H1 (cell line): ENCODE measurements around the gene MAPKAP1. TPM values are rescaled to one million over a fixed set of nuclear protein-coding genes. Genes with fewer than 3 reads are reported as not detected.

Experiments
- CTCF ChIA-PET: fragments of 300-600 bp; sonication (Branson Sonifier 250); formaldehyde crosslinking; loops from one replicate; lab custom pipeline; 2021; ENCODE audit not compliant: partially characterized antibody; lab: Charles Lee
- POLR2A ChIA-PET: fragments of 300-600 bp; sonication (Branson Sonifier 250); formaldehyde crosslinking; loops from one replicate; lab custom pipeline; 2021; ENCODE audit warnings: inconsistent platforms; ENCODE audit not compliant: partially characterized antibody; lab: Charles Lee
- DNase-seq, 2 experiments: peaks; one replicate each; pipeline versions ENCODE4 v3.0.0 to v3.0.0-alpha.2; 2010 to 2022; ENCODE audit warnings: low spot score in 2 of 2, low read depth in 1 of 2, mixed read lengths in 1 of 2
- FAIRE-seq: peaks from 2 replicates; lab custom pipeline; 2011; peaks lifted over from hg19 to GRCh38; lab: Jason Lieb, UNC
- H2AFZ ChIP-seq: 2 replicates; pipeline ENCODE4 v1.8.1; 2012; ENCODE audit warnings: low read length, inconsistent platforms
- H2AK5ac ChIP-seq: 2 replicates; pipeline ENCODE4 v1.6.1; 2013; ENCODE audit warnings: low read depth, low read length
- H2BK120ac ChIP-seq: replicated peaks from 2 replicates; pipeline ENCODE3; 2013; ENCODE audit warnings: low read depth, low read length, inconsistent platforms
- H2BK12ac ChIP-seq: 2 replicates; pipeline ENCODE4 v1.6.1; 2013; ENCODE audit warnings: low read depth, low read length
- H2BK15ac ChIP-seq: 2 replicates; pipeline ENCODE4 v1.6.1; 2013; ENCODE audit warnings: low read length
- H2BK20ac ChIP-seq: 2 replicates; pipeline ENCODE4 v1.6.1; 2013; ENCODE audit warnings: low read length
- H2BK5ac ChIP-seq: 2 replicates; pipeline ENCODE4 v1.6.1; 2013; ENCODE audit warnings: low read depth, low read length
- H3K14ac ChIP-seq: 2 replicates; pipeline ENCODE4 v1.6.1; 2013; ENCODE audit warnings: inconsistent platforms; ENCODE audit not compliant: insufficient read length
- H3K18ac ChIP-seq: 2 replicates; pipeline ENCODE4 v1.6.1; 2013; ENCODE audit warnings: low read length; ENCODE audit errors: extremely low read depth
- H3K23ac ChIP-seq: 2 replicates; pipeline ENCODE4 v1.6.1; 2013; ENCODE audit warnings: inconsistent platforms; ENCODE audit not compliant: insufficient read length
- H3K23me2 ChIP-seq: 2 replicates; pipeline ENCODE4 v1.6.1; 2013; ENCODE audit warnings: low read depth, low read length
- H3K27ac ChIP-seq: 2 replicates; pipeline ENCODE4 v1.6.1; 2011; ENCODE audit warnings: low read depth, low read length, inconsistent platforms
- H3K27me3 ChIP-seq, 4 experiments: replicated peaks in 1 of 4; 1 replicate in 1 of 4; 2 replicates in 3 of 4; pipeline versions ENCODE4 v1.6.1 to v1.8.1; 2011 to 2013; ENCODE audit warnings: low read length in 3 of 4, mild to moderate bottlenecking in 3 of 4, inconsistent platforms in 2 of 4, mixed read lengths in 2 of 4, moderate library complexity in 1 of 4; ENCODE audit not compliant: control insufficient read depth in 3 of 4, insufficient read depth in 3 of 4; ENCODE audit errors: extremely low read depth in 1 of 4
- H3K36me3 ChIP-seq, 4 experiments: 2 replicates each; pipeline versions ENCODE4 v1.6.1 to v1.8.1; 2011 to 2013; ENCODE audit warnings: mild to moderate bottlenecking in 4 of 4, low read length in 3 of 4, moderate library complexity in 2 of 4, control low read depth in 1 of 4, inconsistent platforms in 1 of 4; ENCODE audit not compliant: insufficient read depth in 4 of 4, control insufficient read depth in 2 of 4
- H3K4ac ChIP-seq: replicated peaks from 2 replicates; pipeline ENCODE3; 2013; ENCODE audit warnings: low read length, low read depth, mixed read lengths, inconsistent platforms; ENCODE audit not compliant: insufficient read length
- H3K4me1 ChIP-seq, 4 experiments: replicated peaks in 1 of 4; 1 replicate in 1 of 4; 2 replicates in 3 of 4; pipeline versions ENCODE4 v1.6.1 to v1.8.1; 2011 to 2013; ENCODE audit warnings: low read length in 3 of 4, inconsistent platforms in 2 of 4, mixed read lengths in 1 of 4; ENCODE audit not compliant: insufficient read depth in 4 of 4, control insufficient read depth in 3 of 4
- H3K4me2 ChIP-seq, 2 experiments: 2 replicates each; pipeline versions ENCODE4 v1.6.1 to v1.8.1; 2011 to 2013; ENCODE audit warnings: low read depth in 2 of 2, low read length in 2 of 2, control low read depth in 1 of 2, inconsistent platforms in 1 of 2, mild to moderate bottlenecking in 1 of 2; ENCODE audit not compliant: insufficient read depth in 1 of 2
- H3K4me3 ChIP-seq, 4 experiments: fragments of 200-600, 300-600 bp in 1 of 4; sonication (generic), shearing (Covaris generic), sonication (Bioruptor Twin) in 1 of 4; 2 replicates each; pipeline versions ENCODE4 v1.5.1 to v1.8.1; 2011 to 2016; ENCODE audit warnings: low read length in 4 of 4, low read depth in 3 of 4, control low read depth in 2 of 4, inconsistent platforms in 2 of 4, mild to moderate bottlenecking in 2 of 4, mixed read lengths in 1 of 4, moderate library complexity in 1 of 4; ENCODE audit not compliant: insufficient read depth in 2 of 4; ENCODE audit errors: extremely low read depth in 1 of 4
- H3K56ac ChIP-seq: replicated peaks from 2 replicates; pipeline ENCODE3; 2013; ENCODE audit warnings: low read depth, mild to moderate bottlenecking, mixed read lengths, low read length, inconsistent platforms; ENCODE audit not compliant: insufficient read length
- H3K79me1 ChIP-seq: 2 replicates; pipeline ENCODE4 v1.6.1; 2013; ENCODE audit warnings: low read depth, low read length, control low read depth
- H3K79me2 ChIP-seq, 2 experiments: 2 replicates each; pipeline versions ENCODE4 v1.6.1 to v1.8.1; 2012 to 2013; ENCODE audit warnings: low read length in 2 of 2, mild to moderate bottlenecking in 2 of 2, inconsistent platforms in 1 of 2; ENCODE audit not compliant: insufficient read depth in 2 of 2, control insufficient read depth in 1 of 2
- H3K9ac ChIP-seq, 4 experiments: replicated peaks in 1 of 4; 1 replicate in 1 of 4; 2 replicates in 3 of 4; pipeline versions ENCODE4 v1.6.1 to v1.8.1; 2011 to 2013; ENCODE audit warnings: low read depth in 3 of 4, low read length in 3 of 4, control low read depth in 2 of 4, mild to moderate bottlenecking in 2 of 4, moderate library complexity in 2 of 4, inconsistent platforms in 1 of 4; ENCODE audit errors: extremely low read depth in 1 of 4
- H3K9me3 ChIP-seq, 2 experiments: 2 replicates each; pipeline versions ENCODE4 v1.6.1 to v1.8.1; 2012 to 2013; ENCODE audit warnings: mild to moderate bottlenecking in 2 of 2, moderate library complexity in 2 of 2, control low read depth in 1 of 2, inconsistent platforms in 1 of 2, low read depth in 1 of 2, low read length in 1 of 2, mixed read lengths in 1 of 2; ENCODE audit not compliant: insufficient read depth in 2 of 2
- H4K20me1 ChIP-seq, 2 experiments: replicated peaks in 1 of 2; 2 replicates each; pipeline versions ENCODE3 to v1.8.1; 2011 to 2013; ENCODE audit warnings: inconsistent platforms in 2 of 2, low read length in 2 of 2, mild to moderate bottlenecking in 1 of 2; ENCODE audit not compliant: insufficient read depth in 2 of 2, control insufficient read depth in 1 of 2
- H4K5ac ChIP-seq: 2 replicates; pipeline ENCODE4 v1.6.1; 2013; ENCODE audit warnings: low read length, low read depth, mixed read lengths, inconsistent platforms; ENCODE audit not compliant: insufficient read length
- H4K8ac ChIP-seq: 2 replicates; pipeline ENCODE4 v1.8.0; 2013; ENCODE audit warnings: mild to moderate bottlenecking, moderate library complexity, low read length, inconsistent platforms; ENCODE audit not compliant: insufficient read depth; ENCODE audit errors: extremely low read depth
- H4K91ac ChIP-seq: replicated peaks from 2 replicates; pipeline ENCODE3; 2013; ENCODE audit warnings: low read length, mixed read lengths, inconsistent platforms; ENCODE audit not compliant: insufficient read length
- ATF2 ChIP-seq: IDR thresholded peaks from 2 replicates; pipeline ENCODE4 v1.6.1; 2012; ENCODE audit warnings: low read length, inconsistent platforms
- ATF3 ChIP-seq: IDR thresholded peaks from 2 replicates; pipeline ENCODE4 v1.6.1; 2011; ENCODE audit warnings: low read depth, mild to moderate bottlenecking, low read length; ENCODE audit not compliant: insufficient read depth
- CREB1 ChIP-seq: IDR thresholded peaks from 2 replicates; pipeline ENCODE4 v1.6.1; 2012; ENCODE audit warnings: inconsistent platforms
- EZH2 ChIP-seq: fragments of 200-600 bp; sonication (generic); IDR thresholded peaks from 2 replicates; pipeline ENCODE4 v1.7.1; 2012; ENCODE audit warnings: low read depth, mild to moderate bottlenecking, moderate library complexity, low read length, inconsistent platforms; ENCODE audit not compliant: severe bottlenecking
- HDAC6 ChIP-seq: IDR thresholded peaks from one replicate; pipeline ENCODE4 v1.7.1; 2012; ENCODE audit warnings: low read depth, mild to moderate bottlenecking, inconsistent platforms, low read length, moderate library complexity
- PHF8 ChIP-seq: fragments of 200-600 bp; sonication (generic); conservative IDR thresholded peaks from 2 replicates; pipeline ENCODE4 v1.7.1; 2012; ENCODE audit warnings: low read depth, mild to moderate bottlenecking, inconsistent platforms, low read length, moderate library complexity
- POLR2AphosphoS5 ChIP-seq: IDR thresholded peaks from 2 replicates; pipeline ENCODE4 v1.6.1; 2011; ENCODE audit warnings: low read depth, low read length
- RAD21 ChIP-seq, 2 experiments: IDR thresholded peaks in 1 of 2; conservative IDR thresholded peaks in 1 of 2; 2 replicates each; pipeline ENCODE4 v1.6.1; 2011; ENCODE audit warnings: low read depth in 2 of 2, low read length in 2 of 2, improper control_type of control experiment in 1 of 2, inconsistent platforms in 1 of 2, mild to moderate bottlenecking in 1 of 2, moderate library complexity in 1 of 2
- SRF ChIP-seq: IDR thresholded peaks from 2 replicates; pipeline ENCODE4 v1.6.1; 2011; ENCODE audit warnings: mild to moderate bottlenecking, low read depth, low read length, moderate library complexity
- WGBS, 2 experiments: shearing (Covaris generic) in 1 of 2; methylation state at CpG; one replicate each; pipeline versions ENCODE4 v1.1.6 to v1.1.7; 2013 to 2015; ENCODE audit warnings: low lambda C conversion rate in 2 of 2, mixed read lengths in 2 of 2, inconsistent platforms in 1 of 2, low coverage in 1 of 2, missing lambda C conversion rate in 1 of 2; ENCODE audit not compliant: insufficient replicate concordance in 2 of 2, insufficient coverage in 1 of 2, insufficient read length in 1 of 2; ENCODE audit errors: extremely low coverage in 1 of 2, missing lambda C conversion rate in 1 of 2; 5-methylcytosine and 5-hydroxymethylcytosine counted together
- polyA plus RNA-seq, 7 experiments: library from polyadenylated mRNA; depleted of rRNA in 3 of 7; stranded (reverse) in 5 of 7; unstranded in 2 of 7; fragments of >200 nt in 5 of 7; fragments of 200-250 nt in 2 of 7; gene quantifications; 1 replicate in 5 of 7; 2 replicates in 1 of 7; 4 replicates in 1 of 7; pipeline versions ENCODE4 v1.2.1 to v1.2.3, GENCODE V29; 2011 to 2013; ENCODE audit warnings: missing spikeins in 2 of 7, mixed read lengths in 2 of 7
- total RNA-seq: library from RNA; stranded (reverse); fragmentation: NEBNext Ultra II Directional; extraction: Animal tissue kit (Norgen Biotek cat#: 25700); gene quantifications from 2 replicates; pipeline ENCODE4 v1.2.1, GENCODE V29; 2021

Gene MAPKAP1
- total and polyA plus RNA-seq, 2 of the 8 experiments (the other 6 are each of a cell fraction or from before 2014, with no cell fraction given), result 79.2 to 140 TPM

GRCh38 chr9:125415583-125416460 lies 291.2 kb downstream of the MAPKAP1 start:
- H3K9me3 ChIP-seq, result no peaks in the 10 kb centered on the region
- H3K4me2 ChIP-seq, result no peak overlapping the region
- WGBS, 2 experiments, result 91% methylated on average over 21 of the region's 23 CpGs; no CpG with 5 or more reads in 1 of the 2 experiments
- no peaks in the 10 kb centered on the region for H3K27me3 ChIP-seq
- H3K23me2 ChIP-seq, result no peaks in the 10 kb centered on the region
- no peaks in the 10 kb centered on the region for H3K4me1 ChIP-seq
- no peak overlapping the region for H3K23ac ChIP-seq
- H3K14ac ChIP-seq, result no peak overlapping the region
- H3K27ac ChIP-seq, result no peak overlapping the region
- ChIA-PET CTCF (interaction anchor here (0.5 to 2.3 kb wide), 2 partner anchors 8 to 67 kb away, joined by 3 to 6 read pairs; no protein-coding TSS in a partner anchor), POLR2A (interaction anchor here (0.5 kb wide), 1 partner anchor 553 kb away, joined by 3 read pairs; no protein-coding TSS in a partner anchor)
- no peak overlapping the region for H2BK5ac ChIP-seq
- H2AK5ac ChIP-seq, result no peak overlapping the region
- H3K79me2 ChIP-seq, result no peaks in the 10 kb centered on the region
- H2AFZ ChIP-seq, result no peak overlapping the region
- no peak overlapping the region for H3K4ac ChIP-seq
- H3K36me3 ChIP-seq, result no peaks in the 10 kb centered on the region
- H3K56ac ChIP-seq, result no peak overlapping the region
- H3K79me1 ChIP-seq, result no peaks in the 10 kb centered on the region
- no peak overlapping the region for H2BK20ac ChIP-seq
- no peak overlapping the region for H3K4me3 ChIP-seq
- no peak for FAIRE-seq
- H2BK15ac ChIP-seq, result no peak overlapping the region
- H2BK12ac ChIP-seq, result no peak overlapping the region
- no peak overlapping the region for H4K5ac ChIP-seq
- peak overlapping the region; percentile 35; the same call in 1 of the 2 replicates for H4K8ac ChIP-seq
- H3K18ac ChIP-seq, result no peak overlapping the region
- H4K91ac ChIP-seq, result no peak overlapping the region
- H2BK120ac ChIP-seq, result no peak overlapping the region
- peaks cover 0 to 2% of the 10 kb centered on the region in 2 experiments for H4K20me1 ChIP-seq
- DNase-seq, result no peak
- no peak overlapping the region for H3K9ac ChIP-seq
- TF ChIP-seq ATF3 (no peak), RAD21 (IDR thresholded peaks at IDR 0.05 in 1 of 2, conservative IDR thresholded peaks at IDR 0.05 in 1 of 2; ENCODE audit: low read depth in 2 of 2, low read length in 2 of 2) (no peak), HDAC6 (no peak), EZH2 (no peak), CREB1 (no peak), ATF2 (no peak), PHF8 (no peak), POLR2AphosphoS5 (no peak), SRF (no peak)
